Measurements from ENCODE around the gene SRD5A3.

SRD5A3 gene

DNA sequence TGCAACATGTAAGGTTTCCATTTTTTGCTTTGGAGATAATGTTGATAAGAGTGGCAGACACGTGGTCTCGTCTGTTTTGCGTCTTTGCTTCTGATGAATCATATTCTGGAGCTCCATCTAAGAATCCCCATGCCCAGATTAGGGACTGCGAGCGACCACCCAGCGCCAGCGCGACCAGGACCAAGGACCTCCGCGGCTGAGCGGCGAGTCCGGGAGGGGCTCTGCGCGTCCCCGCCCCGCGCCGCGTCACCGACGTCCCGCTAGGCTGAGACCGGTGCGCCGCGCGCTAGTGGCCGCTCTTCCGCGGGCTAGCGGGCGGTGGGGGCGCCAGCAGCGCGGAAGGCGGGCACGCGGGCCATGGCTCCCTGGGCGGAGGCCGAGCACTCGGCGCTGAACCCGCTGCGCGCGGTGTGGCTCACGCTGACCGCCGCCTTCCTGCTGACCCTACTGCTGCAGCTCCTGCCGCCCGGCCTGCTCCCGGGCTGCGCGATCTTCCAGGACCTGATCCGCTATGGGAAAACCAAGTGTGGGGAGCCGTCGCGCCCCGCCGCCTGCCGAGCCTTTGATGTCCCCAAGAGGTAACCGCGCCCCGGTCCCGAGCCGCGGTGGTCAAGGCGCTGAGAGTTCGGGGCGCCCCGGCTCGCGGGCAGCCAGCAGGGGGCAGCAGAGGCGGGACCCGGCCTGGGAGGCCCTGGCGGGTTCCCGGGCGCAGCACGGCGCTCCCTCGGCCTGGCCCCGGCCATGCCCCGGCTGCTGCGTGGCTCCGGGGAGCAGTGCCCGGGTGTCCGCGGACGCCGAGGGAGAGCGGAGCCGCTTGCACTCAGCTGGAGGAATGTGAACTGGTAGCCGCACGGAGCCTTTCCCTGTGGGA, at the start of gene SRD5A3:
Gene SRD5A3, plus strand, starts transcription at position 263 of the 871 bp plus-strand sequence. Its CDS starts 95 bp downstream, at position 358.
- in situ Hi-C loops (cut with MboI; ENCODE audit: low sequenced_read_pairs) = loop anchor here (25.0 kb wide), 1 partner anchor 334 kb away; no protein-coding TSS in a partner anchor

DNA sequence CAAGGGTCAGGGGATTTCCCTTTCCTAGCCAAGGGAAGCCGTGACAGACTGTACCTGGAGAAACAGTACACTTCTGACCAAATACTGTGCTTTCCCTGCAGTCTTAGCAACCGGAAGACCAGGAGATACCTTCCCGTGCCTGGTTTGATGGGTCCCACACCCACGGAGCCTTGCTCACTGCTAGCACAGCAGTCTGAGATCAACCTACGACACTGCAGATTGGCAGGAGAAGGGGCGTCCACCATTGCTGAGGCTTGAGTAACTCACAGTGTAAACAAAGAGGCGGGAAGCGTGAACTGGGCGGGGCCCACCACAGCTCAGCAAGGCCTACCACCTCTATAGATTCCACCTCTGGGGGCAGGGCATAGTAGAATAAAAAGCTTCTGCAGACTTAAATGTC, 48.7 kb upstream of the SRD5A3 start:
- in situ Hi-C loops (cut with MboI; ENCODE audit: low sequenced_read_pairs) = no loop called here

DNA sequence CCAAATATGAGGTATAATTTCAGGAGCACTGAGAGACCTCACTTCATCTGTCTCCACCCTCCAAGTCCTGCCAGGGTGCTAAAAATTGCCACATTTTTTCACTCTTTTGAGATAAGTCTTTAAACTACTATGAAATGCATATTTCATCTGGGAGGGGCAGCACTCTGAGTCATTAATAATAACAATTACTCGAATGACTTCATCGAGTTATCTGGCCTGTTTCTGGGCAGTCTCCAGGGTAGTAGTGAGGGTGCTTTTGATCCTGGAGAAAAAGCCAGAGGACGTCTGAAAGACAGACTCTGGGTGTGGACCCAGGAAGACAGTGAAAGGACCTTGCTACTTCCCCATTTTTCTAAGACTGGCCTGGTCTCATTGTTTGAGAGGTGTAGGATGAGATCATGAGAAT, 42.3 kb upstream of the SRD5A3 start:
- in situ Hi-C loops (cut with MboI; ENCODE audit: low sequenced_read_pairs) = no loop called here

DNA sequence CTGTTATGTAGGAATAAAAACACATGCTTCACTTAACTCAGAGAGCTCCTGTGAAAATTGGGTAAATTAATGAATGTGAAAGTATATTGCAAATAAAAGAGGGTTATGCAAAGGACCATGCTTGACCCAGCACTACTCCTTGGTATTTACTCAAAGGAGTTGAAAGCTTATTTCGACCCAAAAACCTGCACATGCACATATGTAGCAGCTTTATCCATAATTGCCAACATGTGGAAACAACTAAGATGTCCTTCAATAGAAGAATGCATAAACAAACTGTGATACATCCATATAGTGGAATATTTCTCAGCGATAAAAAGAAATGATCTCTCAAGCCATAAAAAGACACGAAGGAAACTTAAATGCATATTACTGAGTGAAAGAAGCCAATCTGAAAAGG, 41.7 kb upstream of the SRD5A3 start:
- in situ Hi-C loops (cut with MboI; ENCODE audit: low sequenced_read_pairs) = no loop called here

DNA sequence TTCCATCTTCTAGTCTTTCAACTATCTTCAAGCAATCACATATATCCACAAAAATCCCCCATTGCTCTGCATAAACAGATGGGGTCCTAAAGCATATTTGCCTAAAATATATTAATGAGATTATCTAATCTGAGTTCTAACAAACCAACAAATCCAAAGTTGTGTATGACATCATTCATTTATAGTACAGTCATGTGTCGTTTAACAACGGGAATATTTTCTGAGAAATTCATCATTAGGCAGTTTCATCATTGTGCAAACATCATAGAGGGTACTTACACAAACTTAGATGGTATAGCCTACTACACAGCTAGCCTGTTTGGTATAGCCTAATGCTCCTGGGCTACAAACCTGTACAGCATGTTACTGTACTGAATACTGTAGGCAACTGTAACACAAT, 38.0 kb upstream of the SRD5A3 start:
- in situ Hi-C loops (cut with MboI; ENCODE audit: low sequenced_read_pairs) = no loop called here

DNA sequence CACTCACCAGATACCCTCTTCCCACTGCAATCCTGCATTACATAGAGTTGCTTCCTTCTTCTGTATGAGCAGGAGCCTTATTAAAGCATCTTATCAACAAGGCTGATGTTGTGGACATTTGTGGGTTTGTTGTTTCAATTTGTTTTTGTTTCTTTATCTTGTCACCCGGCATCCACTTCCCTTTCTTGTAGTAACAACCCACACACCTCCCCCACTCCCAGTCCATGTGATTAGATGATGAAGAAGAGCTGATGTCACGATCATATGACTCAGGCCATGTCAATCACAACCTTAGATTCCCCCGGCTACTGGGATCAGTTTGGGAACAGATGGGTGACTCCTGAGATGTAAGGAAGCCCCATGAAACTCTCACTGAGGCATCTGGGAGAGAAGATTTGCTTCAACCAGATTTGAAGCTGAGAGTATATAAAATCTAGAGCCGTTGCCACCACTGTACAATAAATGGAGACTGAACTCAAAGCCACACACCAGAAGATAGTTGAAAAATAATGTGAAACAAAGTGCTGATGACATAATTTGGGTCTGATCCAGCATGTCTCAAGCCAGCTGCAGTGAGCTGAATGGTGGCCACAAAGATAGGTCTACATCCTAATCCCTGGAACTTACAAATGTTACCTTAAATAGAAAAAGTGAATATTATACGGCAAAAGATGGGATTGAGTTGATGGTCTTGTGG, 34.1 kb upstream of the SRD5A3 start:
- in situ Hi-C loops (cut with MboI; ENCODE audit: low sequenced_read_pairs) = no loop called here

DNA sequence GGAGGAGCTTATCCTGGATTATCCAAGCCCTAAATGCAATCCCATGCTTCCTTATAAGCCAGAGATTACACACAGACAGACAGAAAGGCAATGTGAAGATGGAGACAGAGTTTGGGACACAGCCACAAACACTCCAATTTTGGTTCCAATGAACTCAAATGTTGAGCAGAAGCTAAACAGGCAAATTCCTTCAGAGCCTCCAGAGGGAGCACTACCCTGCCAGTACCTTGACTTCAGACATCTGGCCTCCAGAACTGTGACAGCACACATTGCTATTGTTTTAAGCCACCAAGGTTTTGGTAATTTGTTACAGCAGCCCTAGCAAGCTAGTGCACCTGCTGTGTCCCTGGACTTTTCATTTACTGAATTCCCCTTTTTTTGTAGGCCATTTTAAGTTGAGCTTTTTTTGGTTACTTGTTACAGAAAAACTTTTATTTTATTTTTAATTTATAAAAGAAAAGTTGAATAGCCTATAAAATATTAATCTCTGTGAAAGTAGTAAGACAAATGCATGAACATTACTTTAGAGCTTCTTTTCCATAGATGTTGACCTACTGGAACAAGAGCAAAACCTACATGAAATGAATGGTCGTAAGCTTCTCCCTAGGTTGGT, 33.4 kb upstream of the SRD5A3 start:
- in situ Hi-C loops (cut with MboI; ENCODE audit: low sequenced_read_pairs) = no loop called here

DNA sequence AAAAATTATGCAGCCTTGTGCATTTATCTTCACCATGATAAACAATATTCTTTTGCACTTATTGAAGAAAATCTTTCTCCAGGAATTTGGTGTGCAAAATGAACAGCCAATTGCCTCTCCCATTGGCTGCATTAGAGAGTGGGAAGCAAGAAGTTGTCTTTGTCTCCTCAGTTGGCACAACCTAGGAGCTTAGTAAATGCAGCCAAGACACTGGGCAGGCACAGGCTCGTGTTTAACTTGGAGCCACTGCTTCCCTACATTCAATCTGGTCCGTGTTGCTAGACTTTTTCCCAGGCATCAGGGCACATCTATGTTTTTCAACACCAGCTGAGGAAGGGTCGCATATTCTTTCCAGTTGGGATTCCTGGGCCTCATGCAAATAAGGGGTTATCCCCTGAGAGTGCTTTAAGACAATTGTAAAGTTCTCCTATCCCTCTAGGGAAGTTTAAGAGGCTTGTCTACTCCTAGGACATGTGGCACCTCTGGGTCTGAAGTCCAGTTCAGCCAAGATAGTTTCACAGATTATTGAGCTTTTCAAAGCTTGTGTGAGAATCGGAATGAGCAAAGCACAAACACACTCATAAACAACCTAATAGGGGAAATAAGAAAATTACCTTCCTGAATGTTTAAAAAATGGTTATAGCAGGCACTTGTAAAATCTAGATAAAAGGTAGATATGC, 31.8 kb upstream of the SRD5A3 start:
- in situ Hi-C loops (cut with MboI; ENCODE audit: low sequenced_read_pairs) = no loop called here

DNA sequence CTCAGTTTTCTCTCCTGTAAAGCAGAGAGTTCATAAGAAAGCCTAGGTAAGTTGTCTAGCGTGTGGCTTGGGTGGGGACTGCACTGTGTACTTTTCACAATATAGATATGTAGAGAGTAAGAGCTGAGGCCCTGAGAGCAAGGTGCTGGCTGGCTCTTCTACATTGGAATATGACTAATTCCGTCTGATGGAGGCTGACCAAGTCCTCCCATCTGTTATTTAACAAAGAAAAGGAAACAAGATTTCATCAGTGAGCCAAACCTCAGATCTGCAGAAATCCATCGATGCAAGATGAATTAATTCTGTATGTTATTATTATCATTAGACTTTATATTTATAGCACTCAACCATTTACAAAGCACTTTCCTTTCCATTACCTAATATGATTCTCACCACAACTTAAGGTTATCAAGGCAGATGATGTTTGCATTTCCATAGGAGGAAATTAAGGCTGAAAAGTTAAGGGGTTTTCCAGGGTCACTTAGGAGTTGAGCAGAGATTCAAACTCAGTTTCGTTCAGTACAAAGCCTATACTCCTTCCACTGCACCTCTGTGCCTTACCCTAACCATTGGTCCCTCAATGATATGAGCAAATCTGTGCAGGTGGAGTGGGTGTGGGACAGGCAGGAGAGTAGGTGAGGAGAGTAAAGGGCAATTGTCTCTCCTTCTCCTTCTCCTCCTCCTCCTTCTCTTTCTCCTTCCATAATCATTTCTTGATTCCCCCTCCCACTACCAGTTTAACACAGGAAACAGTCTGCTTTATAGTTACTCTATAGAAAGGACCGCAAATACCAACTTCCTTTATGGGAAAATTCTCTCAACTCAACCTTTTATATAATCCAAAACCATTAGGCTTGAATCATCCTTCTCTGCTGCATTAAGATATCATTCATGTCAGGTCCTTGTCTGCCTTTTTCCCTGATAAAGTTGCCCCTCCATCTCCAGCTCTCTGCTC, 27.6 kb upstream of the SRD5A3 start:
- in situ Hi-C loops (cut with MboI; ENCODE audit: low sequenced_read_pairs) = no loop called here

DNA sequence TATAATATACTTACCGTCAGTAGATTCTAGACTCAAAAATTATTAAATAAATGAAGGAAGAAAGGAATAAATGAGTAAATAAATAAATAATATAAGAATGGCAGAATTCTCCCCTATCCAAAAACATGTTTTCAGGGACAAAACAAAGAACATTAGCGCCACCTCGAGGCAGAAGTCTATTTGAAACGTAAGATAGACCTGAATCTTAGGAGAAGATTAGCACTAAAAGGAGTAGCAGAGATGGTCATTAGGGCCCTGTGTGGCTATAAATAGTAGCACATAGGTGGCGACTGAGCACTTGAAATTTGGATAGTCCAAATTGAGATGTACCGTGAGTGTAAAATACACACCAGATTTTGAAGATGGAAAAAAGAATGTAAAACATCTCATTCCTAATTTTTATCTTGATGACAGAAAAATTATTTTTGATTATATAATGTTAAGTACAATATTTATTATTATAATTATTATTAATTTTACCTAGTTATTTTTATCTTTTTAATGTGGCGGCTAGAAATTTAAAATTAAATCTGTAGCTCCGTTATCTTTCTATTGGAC, 24.3 kb upstream of the SRD5A3 start:
- in situ Hi-C loops (cut with MboI; ENCODE audit: low sequenced_read_pairs) = no loop called here

DNA sequence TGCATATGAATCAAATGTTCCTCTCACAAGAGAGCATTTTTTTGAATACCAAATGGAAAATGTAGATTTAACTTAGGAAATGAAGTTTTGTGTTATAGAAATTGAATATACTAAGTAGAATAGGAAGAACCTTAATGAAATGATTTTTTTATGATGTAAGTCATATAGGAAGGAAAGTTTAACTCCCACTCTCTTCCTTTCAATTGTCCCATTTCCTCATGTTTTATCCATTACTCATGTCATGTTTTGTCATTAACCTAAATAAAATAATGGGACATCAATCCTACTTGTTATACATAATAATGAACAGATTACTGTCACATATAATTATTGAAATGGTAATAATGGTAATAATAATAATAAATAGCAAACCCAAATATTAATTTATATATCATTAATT, 22.7 kb upstream of the SRD5A3 start:
- in situ Hi-C loops (cut with MboI; ENCODE audit: low sequenced_read_pairs) = no loop called here

DNA sequence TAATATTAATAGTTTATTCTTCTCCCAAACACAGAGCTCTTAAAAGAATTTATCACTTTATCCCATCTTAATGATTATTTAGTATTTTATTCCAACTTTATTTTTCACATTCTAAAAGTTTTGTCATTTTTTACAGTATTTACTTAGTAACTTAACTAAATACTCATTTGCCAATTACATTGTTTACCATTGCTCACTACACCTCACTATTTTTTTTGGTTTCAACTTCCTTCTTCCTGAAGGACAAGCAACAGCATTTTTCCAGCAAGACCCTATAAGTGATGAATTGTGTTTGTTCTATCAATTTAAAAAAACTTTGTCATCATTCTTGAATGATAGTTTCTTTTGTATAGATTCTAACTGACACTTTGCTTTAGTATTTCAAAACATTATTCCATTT, 19.4 kb upstream of the SRD5A3 start:
- in situ Hi-C loops (cut with MboI; ENCODE audit: low sequenced_read_pairs) = loop anchor here (25.0 kb wide), 1 partner anchor 314 kb away; no protein-coding TSS in a partner anchor

DNA sequence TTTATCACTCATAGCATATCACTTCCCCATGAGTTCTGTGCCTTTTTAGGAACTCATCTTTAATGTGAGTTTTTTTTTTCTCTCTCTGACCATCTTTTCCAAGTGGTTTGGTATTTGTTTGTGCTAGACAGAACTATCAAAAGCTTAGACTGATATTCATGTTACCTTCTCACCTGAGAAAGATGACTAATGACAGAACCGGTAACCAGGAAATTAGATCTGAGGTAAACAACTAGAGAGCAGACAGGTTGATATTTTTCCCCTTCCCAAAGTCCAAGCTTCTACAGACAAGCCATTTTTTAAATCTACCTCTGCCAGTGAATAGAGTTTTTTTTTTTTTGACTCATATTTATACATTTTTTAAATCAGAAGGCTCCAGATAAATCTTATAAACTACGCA, 17.0 kb upstream of the SRD5A3 start:
- in situ Hi-C loops (cut with MboI; ENCODE audit: low sequenced_read_pairs) = loop anchor here (25.0 kb wide), 1 partner anchor 317 kb away; no protein-coding TSS in a partner anchor

DNA sequence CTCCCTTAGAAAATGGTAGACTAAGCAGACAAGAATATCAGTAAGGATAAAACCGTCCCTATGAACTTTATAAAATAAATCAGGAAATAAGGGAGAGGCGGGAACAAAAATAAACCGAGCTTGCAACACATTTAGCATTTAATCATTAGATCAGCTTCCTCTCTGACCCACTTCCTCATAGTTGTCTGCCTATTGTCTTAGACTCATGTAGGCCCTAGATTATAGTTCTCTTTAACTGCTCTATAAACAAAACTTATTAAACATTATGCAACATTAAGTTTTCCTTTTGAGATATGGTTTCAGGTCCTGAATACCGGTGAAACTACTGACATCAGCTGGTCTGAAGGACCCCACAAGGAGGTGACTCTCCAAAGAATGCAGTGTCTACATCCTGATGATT, 15.8 kb upstream of the SRD5A3 start:
- in situ Hi-C loops (cut with MboI; ENCODE audit: low sequenced_read_pairs) = loop anchor here (25.0 kb wide), 1 partner anchor 318 kb away; no protein-coding TSS in a partner anchor

DNA sequence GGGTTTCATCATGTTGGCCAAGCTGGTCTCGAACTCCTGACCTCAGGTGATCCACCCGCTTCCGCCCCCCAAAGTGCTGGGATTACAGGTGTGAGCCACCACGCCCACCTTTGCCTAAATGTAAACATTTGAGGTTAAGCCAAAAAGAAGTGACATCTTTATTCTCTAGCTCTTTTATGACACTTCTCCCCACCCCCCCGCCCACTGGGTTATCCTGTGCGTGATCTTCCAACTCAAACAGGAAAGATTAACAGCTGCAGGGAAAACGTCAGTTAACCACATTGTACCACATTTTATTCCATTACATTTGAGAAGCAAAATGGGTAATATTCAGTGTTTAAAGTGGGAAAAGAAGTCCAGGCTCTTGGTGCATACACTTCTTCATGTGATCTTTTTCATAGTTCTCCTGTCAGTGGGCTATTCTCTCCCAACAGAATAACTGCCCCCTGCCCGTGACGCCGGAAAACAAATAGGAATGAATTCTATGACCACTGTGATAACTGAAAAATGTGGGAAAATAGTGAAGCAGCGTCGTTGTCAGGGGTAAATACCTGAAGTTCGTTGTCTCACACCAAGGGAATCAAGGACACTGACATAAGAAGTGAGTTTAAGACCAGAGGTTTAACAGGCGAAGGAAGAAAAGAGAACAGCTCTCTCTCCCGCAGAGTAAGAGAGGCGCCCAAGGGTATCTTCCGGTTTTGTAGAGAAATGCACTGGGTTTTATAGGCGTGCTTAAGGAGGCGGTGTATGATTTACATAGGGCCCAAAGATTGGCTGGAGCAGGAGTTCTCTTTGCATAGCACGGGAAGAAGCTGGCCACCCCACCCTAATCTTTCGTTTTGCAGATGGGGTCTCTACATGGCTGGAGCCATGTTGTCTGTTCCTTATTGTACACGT, 9.7 kb upstream of the SRD5A3 start:
- in situ Hi-C loops (cut with MboI; ENCODE audit: low sequenced_read_pairs) = loop anchor here (25.0 kb wide), 1 partner anchor 324 kb away; no protein-coding TSS in a partner anchor

DNA sequence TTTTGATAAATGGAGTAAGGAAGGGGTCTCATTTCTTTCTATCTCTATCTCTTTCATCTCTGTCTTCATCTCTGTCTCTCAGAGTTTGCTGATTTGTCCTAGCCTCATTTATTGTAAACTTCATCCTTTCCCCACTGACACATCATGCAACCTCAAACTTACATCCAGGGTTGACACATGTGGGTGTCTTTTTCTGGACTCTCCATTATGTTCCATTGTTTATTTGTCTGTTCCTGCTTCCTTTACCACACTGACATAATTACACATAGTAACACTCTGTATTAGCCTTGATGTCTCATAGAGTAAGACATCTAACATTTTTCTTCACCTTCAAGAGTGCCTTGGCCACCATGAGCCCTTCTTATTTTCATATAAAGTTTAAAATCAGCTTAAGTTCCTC, 8.1 kb upstream of the SRD5A3 start:
- in situ Hi-C loops (cut with MboI; ENCODE audit: low sequenced_read_pairs) = loop anchor here (25.0 kb wide), 1 partner anchor 326 kb away; no protein-coding TSS in a partner anchor

DNA sequence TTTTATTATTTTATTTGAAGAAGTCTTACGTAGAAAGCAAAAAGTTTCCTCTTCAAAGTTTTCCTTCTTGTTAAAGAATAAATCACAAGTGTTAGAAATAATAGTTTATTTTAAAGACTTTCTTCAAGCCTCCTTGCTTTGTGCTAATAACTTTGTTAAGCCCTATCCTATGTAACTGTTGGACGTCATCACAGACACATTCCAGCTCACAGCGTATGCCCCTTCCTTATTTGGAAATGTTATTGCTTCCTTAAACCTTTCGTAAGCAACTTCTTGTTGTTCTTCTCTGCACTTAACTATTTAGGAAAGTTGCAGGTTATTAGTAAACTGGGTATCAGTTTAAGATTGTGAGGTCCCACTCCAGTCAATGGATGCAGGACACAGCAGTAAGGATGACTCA, 7.6 kb upstream of the SRD5A3 start:
- in situ Hi-C loops (cut with MboI; ENCODE audit: low sequenced_read_pairs) = loop anchor here (25.0 kb wide), 1 partner anchor 326 kb away; no protein-coding TSS in a partner anchor

DNA sequence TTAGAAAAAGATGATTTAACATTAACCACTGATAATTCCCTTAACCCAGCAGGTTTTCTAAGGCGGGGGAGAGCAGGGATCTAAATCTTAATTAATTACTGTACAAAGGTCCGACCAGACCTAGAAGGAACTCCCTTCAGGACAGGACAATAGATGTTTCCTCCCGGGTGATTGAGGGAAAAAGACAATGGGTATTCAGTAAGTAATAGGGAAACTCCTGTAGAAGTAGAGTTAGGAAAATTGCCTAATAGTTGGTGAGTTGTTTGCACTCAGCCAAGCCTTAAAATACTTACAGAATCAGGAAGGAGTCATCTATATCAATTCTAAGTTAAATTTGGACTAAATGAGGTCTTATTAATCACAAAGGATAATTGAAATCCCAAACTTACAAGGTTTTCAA, 5.8 kb upstream of the SRD5A3 start:
- in situ Hi-C loops (cut with MboI; ENCODE audit: low sequenced_read_pairs) = loop anchor here (25.0 kb wide), 1 partner anchor 328 kb away; no protein-coding TSS in a partner anchor
